Lung (tissue), 12 donors: Measurements from ENCODE around the gene C1RL. TPM values are rescaled to one million over a fixed set of nuclear protein-coding genes. Genes with fewer than 3 reads are reported as not detected.

Source experiments
- ATAC-seq: fragments of 200-7000 bp; cut with Tn5 transposase; one replicate; pipeline ENCODE4 v1.9.1; 2020; ENCODE audit warnings: moderate number of reproducible peaks; ENCODE audit not compliant: insufficient read depth, low FRiP score
- DNase-seq, 3 donors: peaks; one replicate each; pipeline ENCODE4 v3.0.0-alpha.2; 2013 to 2017
- H3K27ac ChIP-seq, 2 donors: one replicate each; pipeline ENCODE4 v1.5.1; 2013; ENCODE audit warnings: mild to moderate bottlenecking in 2 of 2, moderate library complexity in 2 of 2, control low read depth in 1 of 2, inconsistent platforms in 1 of 2, low read depth in 1 of 2, low read length in 1 of 2
- H3K27me3 ChIP-seq, 3 donors: one replicate each; pipeline ENCODE4 v1.5.1; 2013; ENCODE audit warnings: low read length in 2 of 3; ENCODE audit not compliant: control insufficient read depth in 3 of 3, insufficient read depth in 3 of 3
- H3K36me3 ChIP-seq, 4 donors: one replicate each; pipeline ENCODE4 v1.5.1; 2013; ENCODE audit warnings: low read length in 4 of 4, mild to moderate bottlenecking in 1 of 4, moderate library complexity in 1 of 4; ENCODE audit not compliant: control insufficient read depth in 4 of 4, insufficient read depth in 4 of 4
- H3K4me1 ChIP-seq, 5 donors: one replicate each; pipeline ENCODE4 v1.5.1; 2013; ENCODE audit warnings: low read length in 5 of 5, mild to moderate bottlenecking in 2 of 5, moderate library complexity in 1 of 5; ENCODE audit not compliant: control insufficient read depth in 5 of 5, insufficient read depth in 5 of 5
- H3K4me3 ChIP-seq: one replicate; pipeline ENCODE4 v1.5.1; 2013; ENCODE audit warnings: mild to moderate bottlenecking, control low read depth, moderate library complexity
- H3K9ac ChIP-seq, 2 donors: one replicate each; pipeline ENCODE4 v1.5.1; 2013; ENCODE audit warnings: low read length in 2 of 2, control low read depth in 1 of 2; ENCODE audit not compliant: insufficient read depth in 1 of 2
- H3K9me3 ChIP-seq, 4 donors: one replicate each; pipeline ENCODE4 v1.5.1; 2013; ENCODE audit warnings: low read length in 3 of 4, mild to moderate bottlenecking in 1 of 4, moderate library complexity in 1 of 4; ENCODE audit not compliant: control insufficient read depth in 4 of 4, insufficient read depth in 3 of 4
- WGBS, 2 donors: extraction: QIAGEN DNeasy Blood & Tissue Kit; methylation state at CpG; one replicate each; pipeline ENCODE4 v1.1.7; 2013; 5-methylcytosine and 5-hydroxymethylcytosine counted together
- polyA plus RNA-seq, 2 donors: library from polyadenylated mRNA; stranded (reverse); fragments of 200-250 nt; gene quantifications; one replicate each; pipeline ENCODE4 v1.2.1, GENCODE V29; 2013
- total RNA-seq, 2 donors: library from RNA; depleted of rRNA in 1 of 2; stranded (reverse); fragments of >200 nt in 1 of 2; gene quantifications; one replicate each; pipeline ENCODE4 v1.2.1, GENCODE V29; 2014 to 2021
- TF ChIP-seq, protein P1 (sequence below): IDR thresholded peaks from 2 replicates; pipeline ENCODE4 v1.5.1; 2012; ENCODE audit warnings: mild to moderate bottlenecking; ENCODE audit errors: control extremely low read depth, extremely low read depth
- donor health status: control.
- donor health status: control.
- donor health status: Bipolar disorder and iron deficiency.
- donor health status: healthy.
- donor health status: DM: yes; HTN: yes; CAD: no.

Gene C1RL
- total and polyA plus RNA-seq, 4 donors, result 60.5 to 116 (median 86.5) TPM

DNA sequence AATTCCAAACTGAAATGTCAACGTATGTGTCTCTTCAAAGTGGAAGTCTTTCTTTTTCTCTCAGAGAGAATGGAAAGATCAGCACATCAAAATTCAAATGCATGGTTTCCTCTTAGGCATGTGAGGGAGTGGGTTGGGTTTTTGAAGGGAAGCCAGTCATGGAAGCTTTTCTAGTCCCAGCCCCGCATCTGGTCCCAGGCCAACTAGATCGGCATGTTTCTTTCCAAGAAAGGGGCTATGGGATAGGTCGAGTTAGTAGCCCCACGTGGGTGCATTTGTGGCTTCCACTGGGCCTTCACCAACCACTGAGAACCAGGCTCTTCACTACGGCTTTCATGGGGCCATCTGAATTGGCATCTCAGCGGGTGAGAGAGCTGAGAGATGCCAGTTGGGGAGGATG, 41.9 kb downstream of the C1RL start:
- TF ChIP-seq, protein P1, sequence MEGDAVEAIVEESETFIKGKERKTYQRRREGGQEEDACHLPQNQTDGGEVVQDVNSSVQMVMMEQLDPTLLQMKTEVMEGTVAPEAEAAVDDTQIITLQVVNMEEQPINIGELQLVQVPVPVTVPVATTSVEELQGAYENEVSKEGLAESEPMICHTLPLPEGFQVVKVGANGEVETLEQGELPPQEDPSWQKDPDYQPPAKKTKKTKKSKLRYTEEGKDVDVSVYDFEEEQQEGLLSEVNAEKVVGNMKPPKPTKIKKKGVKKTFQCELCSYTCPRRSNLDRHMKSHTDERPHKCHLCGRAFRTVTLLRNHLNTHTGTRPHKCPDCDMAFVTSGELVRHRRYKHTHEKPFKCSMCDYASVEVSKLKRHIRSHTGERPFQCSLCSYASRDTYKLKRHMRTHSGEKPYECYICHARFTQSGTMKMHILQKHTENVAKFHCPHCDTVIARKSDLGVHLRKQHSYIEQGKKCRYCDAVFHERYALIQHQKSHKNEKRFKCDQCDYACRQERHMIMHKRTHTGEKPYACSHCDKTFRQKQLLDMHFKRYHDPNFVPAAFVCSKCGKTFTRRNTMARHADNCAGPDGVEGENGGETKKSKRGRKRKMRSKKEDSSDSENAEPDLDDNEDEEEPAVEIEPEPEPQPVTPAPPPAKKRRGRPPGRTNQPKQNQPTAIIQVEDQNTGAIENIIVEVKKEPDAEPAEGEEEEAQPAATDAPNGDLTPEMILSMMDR, result no peak
- peaks cover 0 to 1% (median 0%) of the 10 kb centered on the region in 5 donors for H3K4me1 ChIP-seq
- H3K36me3 ChIP-seq, result peaks cover 0 to 13% (median 7%) of the 10 kb centered on the region in 4 donors
- H3K27me3 ChIP-seq, result no peaks in the 10 kb centered on the region
- ATAC-seq (no peak), DNase-seq (no peak)
- no peak overlapping the region for H3K27ac ChIP-seq
- H3K9ac ChIP-seq, result no peak overlapping the region
- no peaks in the 10 kb centered on the region for H3K9me3 ChIP-seq
- no peak overlapping the region for H3K4me3 ChIP-seq
- 85 to 92% methylated on average over 7 of the region's 7 CpGs for WGBS, 2 donors

DNA sequence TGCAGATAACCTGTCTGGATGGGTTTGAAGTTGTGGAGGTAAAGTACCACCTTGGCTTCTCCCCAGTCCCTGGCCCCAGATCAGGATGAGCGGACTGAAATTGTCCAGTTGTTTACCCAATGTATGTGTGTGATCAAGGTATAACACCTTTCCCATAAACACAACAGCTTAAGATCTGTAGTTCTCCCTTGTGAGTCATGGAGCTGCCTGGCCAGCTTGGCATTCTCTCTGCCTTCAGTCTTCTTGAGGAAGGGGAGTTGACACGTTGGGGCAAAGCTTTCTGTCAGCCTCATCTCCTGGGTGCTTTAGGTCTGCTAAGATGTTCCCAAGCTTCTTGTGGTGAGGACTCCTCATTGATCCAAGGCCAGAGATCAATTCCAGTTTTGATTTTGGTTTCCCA, 42.4 kb downstream of the C1RL start:
- no peak for ATAC-seq
- H3K27ac ChIP-seq, result no peak overlapping the region
- 91% methylated on average over 2 of the region's 2 CpGs for WGBS, 2 donors
- no peaks in the 10 kb centered on the region for H3K27me3 ChIP-seq
- peaks cover 0 to 13% (median 7%) of the 10 kb centered on the region in 4 donors for H3K36me3 ChIP-seq
- H3K4me1 ChIP-seq, result peaks cover 0 to 1% (median 0%) of the 10 kb centered on the region in 5 donors
- H3K9me3 ChIP-seq, result no peaks in the 10 kb centered on the region
- H3K9ac ChIP-seq, result no peak overlapping the region
- H3K4me3 ChIP-seq, result no peak overlapping the region
- TF ChIP-seq, protein P1, result no peak
- no peak for DNase-seq

- H3K4me3 ChIP-seq, result no peak overlapping the region
- no peak overlapping the region for H3K27ac ChIP-seq
- ATAC-seq (no peak), DNase-seq (no peak)
- no peaks in the 10 kb centered on the region for H3K27me3 ChIP-seq
- H3K9ac ChIP-seq, result no peak overlapping the region
- peaks cover 0 to 15% (median 1%) of the 10 kb centered on the region in 5 donors for H3K4me1 ChIP-seq
- H3K36me3 ChIP-seq, result peaks cover 0 to 13% (median 7%) of the 10 kb centered on the region in 4 donors
- H3K9me3 ChIP-seq, result no peaks in the 10 kb centered on the region
- WGBS, 2 donors, result 90 to 92% methylated on average over 7 of the region's 7 CpGs
- TF ChIP-seq, protein P1, result no peak
Observed at GRCh38 chr12:7065073-7065623, 43.9 kb downstream of the C1RL start.

- H3K36me3 ChIP-seq, result peaks cover 0 to 13% (median 6%) of the 10 kb centered on the region in 4 donors
- no peak overlapping the region for H3K27ac ChIP-seq
- H3K9me3 ChIP-seq, result no peaks in the 10 kb centered on the region
- ATAC-seq (no peak), DNase-seq (no peak)
- 79 to 92% methylated on average over 3 of the region's 3 CpGs for WGBS, 2 donors
- TF ChIP-seq, protein P1, result no peak
- no peak overlapping the region for H3K4me3 ChIP-seq
- H3K27me3 ChIP-seq, result no peaks in the 10 kb centered on the region
- no peak overlapping the region for H3K9ac ChIP-seq
- H3K4me1 ChIP-seq, result peaks cover 0 to 18% (median 1%) of the 10 kb centered on the region in 5 donors
Observed at GRCh38 chr12:7064516-7064915, 44.5 kb downstream of the C1RL start.
